CD14-positive monocyte (primary cell): ENCODE results near the gene EGLN1. TPM values are rescaled to one million over a fixed set of nuclear protein-coding genes. Genes with fewer than 3 reads are reported as not detected.
A peak's percentile ranks its signal among the peaks of the same experiment; 100 is the strongest.

ENCODE experiments used
- DNase-seq, 3 donors: peaks; one replicate each; pipeline ENCODE4 v3.0.0-alpha.2; 2011 to 2022
- H2AFZ ChIP-seq: 2 replicates; pipeline ENCODE4 v1.6.0; 2012; ENCODE audit warnings: mild to moderate bottlenecking, low read depth, low read length, inconsistent platforms; ENCODE audit not compliant: insufficient read depth, poor library complexity, severe bottlenecking
- H3K27ac ChIP-seq, 2 donors: 1 replicate in 1 of 2; 2 replicates in 1 of 2; pipeline ENCODE4 v1.5.1; 2012 to 2013; ENCODE audit warnings: low read length in 2 of 2, control low read depth in 1 of 2, inconsistent platforms in 1 of 2, low read depth in 1 of 2, mild to moderate bottlenecking in 1 of 2
- H3K27me3 ChIP-seq, 2 donors: one replicate each; pipeline versions ENCODE4 v1.6.0 to v1.6.1; 2011 to 2013; ENCODE audit warnings: low read length in 2 of 2; ENCODE audit not compliant: control insufficient read depth in 2 of 2, insufficient read depth in 2 of 2
- H3K36me3 ChIP-seq, 2 donors: replicated peaks in 1 of 2; 1 replicate in 1 of 2; 2 replicates in 1 of 2; pipeline versions ENCODE4 v1.5.1 to v1.6.1; 2012 to 2013; ENCODE audit warnings: low read length in 2 of 2, control low read depth in 1 of 2, inconsistent platforms in 1 of 2, mild to moderate bottlenecking in 1 of 2; ENCODE audit not compliant: insufficient read depth in 2 of 2, control insufficient read depth in 1 of 2
- H3K4me1 ChIP-seq, 2 donors: 1 replicate in 1 of 2; 2 replicates in 1 of 2; pipeline versions ENCODE4 v1.5.1 to v1.6.1; 2012 to 2013; ENCODE audit warnings: low read length in 2 of 2, control low read depth in 1 of 2, inconsistent platforms in 1 of 2, mild to moderate bottlenecking in 1 of 2, moderate library complexity in 1 of 2; ENCODE audit not compliant: insufficient read depth in 2 of 2, control insufficient read depth in 1 of 2
- H3K4me2 ChIP-seq: replicated peaks from 2 replicates; pipeline ENCODE3; 2012; ENCODE audit warnings: low read length, moderate library complexity, mild to moderate bottlenecking; ENCODE audit not compliant: poor library complexity, severe bottlenecking; ENCODE audit errors: extremely low read depth
- H3K4me3 ChIP-seq, 3 experiments: fragments of 200-600 bp in 1 of 3; sonication (generic) in 1 of 3; replicated peaks in 1 of 3; 1 replicate in 2 of 3; 2 replicates in 1 of 3; pipeline ENCODE4 v1.5.1; 2011 to 2013; ENCODE audit warnings: low read length in 3 of 3, mild to moderate bottlenecking in 3 of 3, control low read depth in 2 of 3, low read depth in 2 of 3, inconsistent platforms in 1 of 3, moderate library complexity in 1 of 3
- H3K79me2 ChIP-seq: 2 replicates; pipeline ENCODE4 v1.6.0; 2012; ENCODE audit warnings: mild to moderate bottlenecking, control low read depth, inconsistent platforms, low read length, moderate library complexity; ENCODE audit not compliant: insufficient read depth
- H3K9ac ChIP-seq: 2 replicates; pipeline ENCODE4 v1.6.0; 2017; ENCODE audit warnings: low read length, mild to moderate bottlenecking; ENCODE audit not compliant: insufficient read depth, poor library complexity, severe bottlenecking
- H3K9me3 ChIP-seq, 2 donors: replicated peaks in 1 of 2; 1 replicate in 1 of 2; 2 replicates in 1 of 2; pipeline versions ENCODE4 v1.5.1 to v1.6.1; 2012 to 2013; ENCODE audit warnings: low read length in 2 of 2, control low read depth in 1 of 2; ENCODE audit not compliant: control insufficient read depth in 1 of 2, insufficient read depth in 1 of 2
- H4K20me1 ChIP-seq: 2 replicates; pipeline ENCODE4 v1.6.0; 2012; ENCODE audit warnings: mild to moderate bottlenecking, low read length, control low read depth, moderate library complexity; ENCODE audit not compliant: insufficient read depth
- H3K27ac Mint-ChIP-seq, 7 donors: one replicate each; pipeline ENCODE4 v1.8.0; 2020; ENCODE audit warnings: mild to moderate bottlenecking in 7 of 7, mixed read lengths in 7 of 7, moderate library complexity in 6 of 7, inconsistent platforms in 2 of 7
- H3K27me3 Mint-ChIP-seq, 3 donors: one replicate each; pipeline ENCODE4 v1.8.0; 2021 to 2022; ENCODE audit warnings: low read depth in 3 of 3, mild to moderate bottlenecking in 3 of 3, mixed read lengths in 3 of 3, moderate library complexity in 3 of 3, inconsistent platforms in 1 of 3
- H3K36me3 Mint-ChIP-seq, 2 donors: one replicate each; pipeline ENCODE4 v1.8.0; 2020; ENCODE audit warnings: mixed read lengths in 2 of 2, inconsistent platforms in 1 of 2, mild to moderate bottlenecking in 1 of 2
- H3K4me1 Mint-ChIP-seq: one replicate; pipeline ENCODE4 v1.8.0; 2020; ENCODE audit warnings: mild to moderate bottlenecking, mixed read lengths
- H3K4me3 Mint-ChIP-seq, 2 donors: one replicate each; pipeline ENCODE4 v1.8.0; 2020; ENCODE audit warnings: mild to moderate bottlenecking in 2 of 2, mixed read lengths in 2 of 2, moderate library complexity in 1 of 2
- H3K9me3 Mint-ChIP-seq, 7 donors: one replicate each; pipeline ENCODE4 v1.8.0; 2020 to 2022; ENCODE audit warnings: mixed read lengths in 7 of 7, mild to moderate bottlenecking in 6 of 7, moderate library complexity in 6 of 7, inconsistent platforms in 2 of 7
- WGBS: methylation state at CpG from one replicate; pipeline ENCODE4 v1.1.5; 2013; ENCODE audit warnings: missing lambda C conversion rate; ENCODE audit not compliant: insufficient coverage; 5-methylcytosine and 5-hydroxymethylcytosine counted together
- intact Hi-C, 2 donors: fragments of 100-400 bp; cut with micrococcal nuclease; formaldehyde crosslinking; loops; one replicate each; pipeline versions ENCODE4 v1.15.0 to v1.15.1; 2023
- polyA plus RNA-seq, 3 donors: library from polyadenylated mRNA; depleted of rRNA in 1 of 3; unstranded in 2 of 3; stranded (reverse) in 1 of 3; fragments of 300-500 nt in 2 of 3; fragments of >200 nt in 1 of 3; fragmentation: Illumina TruSeq in 2 of 3; gene quantifications; 1 replicate in 2 of 3; 2 replicates in 1 of 3; pipeline ENCODE4 v1.2.3, GENCODE V29; 2012 to 2021
- TF ChIP-seq, protein P1 (sequence below): fragments of 200-600 bp; IDR thresholded peaks from one replicate; pipeline ENCODE4 v1.8.0; 2022; ENCODE audit warnings: antibody characterized with exemption, mild to moderate bottlenecking

EGLN1 gene
- polyA plus RNA-seq, 3 donors: 12.9 to 27.7 (median 23.1) TPM

- H3K4me1 Mint-ChIP-seq: peaks cover 51% of the 10 kb centered on the region
- H2AFZ ChIP-seq: peak overlapping the region; percentile 75
Measured at GRCh38 chr1:231421546-231421970, 529 bp downstream of the EGLN1 start.

GRCh38 chr1:231420959-231421545 is 1.0 kb downstream of the EGLN1 start:
- intact Hi-C loops: loop anchor here (2.0 to 10.0 kb wide), 4 partner anchors 44 to 114 kb away; partner anchors contain the start of genes EXOC8 (in 1 of the 2), SPRTN (in 1 of the 2) and TSNAX (in 1 of the 2)
- Histone ChIP-seq H3K9ac (peak overlapping the region; percentile 75), H3K4me1 (peaks cover 37 to 48% of the 10 kb centered on the region in 2 donors), H3K27ac (peak overlapping the region; percentile 35 to 67), H3K4me2 (peak overlapping the region; percentile 93), H2AFZ (peak overlapping the region; percentile 75), H3K9me3 (no peaks in the 10 kb centered on the region), H4K20me1 (peaks cover 46% of the 10 kb centered on the region), H3K79me2 (peaks cover 56% of the 10 kb centered on the region), H3K36me3 (no peaks in the 10 kb centered on the region), H3K4me3 (peak overlapping the region; percentile 68 to 80 (median 71)), H3K27me3 (peaks cover 27 to 34% of the 10 kb centered on the region in 2 donors)
- peak overlapping the region; percentile 76 to 92 (median 88) for H3K27ac Mint-ChIP-seq
- peak overlapping the region; percentile 99 to 100 for H3K4me3 Mint-ChIP-seq
- TF ChIP-seq, protein P1, sequence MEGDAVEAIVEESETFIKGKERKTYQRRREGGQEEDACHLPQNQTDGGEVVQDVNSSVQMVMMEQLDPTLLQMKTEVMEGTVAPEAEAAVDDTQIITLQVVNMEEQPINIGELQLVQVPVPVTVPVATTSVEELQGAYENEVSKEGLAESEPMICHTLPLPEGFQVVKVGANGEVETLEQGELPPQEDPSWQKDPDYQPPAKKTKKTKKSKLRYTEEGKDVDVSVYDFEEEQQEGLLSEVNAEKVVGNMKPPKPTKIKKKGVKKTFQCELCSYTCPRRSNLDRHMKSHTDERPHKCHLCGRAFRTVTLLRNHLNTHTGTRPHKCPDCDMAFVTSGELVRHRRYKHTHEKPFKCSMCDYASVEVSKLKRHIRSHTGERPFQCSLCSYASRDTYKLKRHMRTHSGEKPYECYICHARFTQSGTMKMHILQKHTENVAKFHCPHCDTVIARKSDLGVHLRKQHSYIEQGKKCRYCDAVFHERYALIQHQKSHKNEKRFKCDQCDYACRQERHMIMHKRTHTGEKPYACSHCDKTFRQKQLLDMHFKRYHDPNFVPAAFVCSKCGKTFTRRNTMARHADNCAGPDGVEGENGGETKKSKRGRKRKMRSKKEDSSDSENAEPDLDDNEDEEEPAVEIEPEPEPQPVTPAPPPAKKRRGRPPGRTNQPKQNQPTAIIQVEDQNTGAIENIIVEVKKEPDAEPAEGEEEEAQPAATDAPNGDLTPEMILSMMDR: no peak
- peaks cover 52% of the 10 kb centered on the region for H3K4me1 Mint-ChIP-seq
- H3K9me3 Mint-ChIP-seq: no peaks in the 10 kb centered on the region
- WGBS: under 1% methylated on average over 63 of the region's 63 CpGs
- DNase-seq: peak; percentile 38 to 55 (median 39)
- H3K27me3 Mint-ChIP-seq: peaks cover 21 to 28% (median 27%) of the 10 kb centered on the region in 3 donors
- H3K36me3 Mint-ChIP-seq: peaks cover 9 to 11% of the 10 kb centered on the region in 2 donors

More at GRCh38 chr1:231421546-231421970, 529 bp downstream of the EGLN1 start:
- Histone ChIP-seq H3K9ac (peak overlapping the region; percentile 75), H3K27ac (peak overlapping the region; percentile 14 to 67), H3K9me3 (no peaks in the 10 kb centered on the region), H3K4me3 (peak overlapping the region; percentile 68 to 80 (median 71)), H3K27me3 (peaks cover 31 to 39% of the 10 kb centered on the region in 2 donors), H3K4me2 (peak overlapping the region; percentile 93), H4K20me1 (peaks cover 41% of the 10 kb centered on the region), H3K4me1 (peaks cover 35 to 48% of the 10 kb centered on the region in 2 donors), H3K79me2 (peaks cover 50% of the 10 kb centered on the region), H3K36me3 (no peaks in the 10 kb centered on the region)
- TF ChIP-seq, protein P1: no peak
- Mint-ChIP-seq H3K4me3 (peak overlapping the region; percentile 86), H3K36me3 (peaks cover 4 to 11% of the 10 kb centered on the region in 2 donors), H3K27me3 (peaks cover 27 to 32% (median 31%) of the 10 kb centered on the region in 3 donors), H3K9me3 (no peaks in the 10 kb centered on the region), H3K27ac (peak overlapping the region in 3 of 7 donors; percentile 65 to 76 (median 71))
- intact Hi-C loops: loop anchor here (2.0 to 10.0 kb wide), 4 partner anchors 44 to 113 kb away; partner anchors contain the start of genes EXOC8 (in 1 of the 2), SPRTN (in 1 of the 2) and TSNAX (in 1 of the 2)
- peak; percentile 17 to 36 (median 34) for DNase-seq
- 0% methylated on average over 53 of the region's 53 CpGs for WGBS
